GM23338 (cell line): Measurements from ENCODE around the gene RXRA. TPM values are rescaled to one million over a fixed set of nuclear protein-coding genes. Genes with fewer than 3 reads are reported as not detected.

Experiments
- ATAC-seq: fragments of 200-7000 bp; cut with Tn5 transposase; 3 replicates; pipeline ENCODE4 v1.9.1; 2020
- DNase-seq: peaks from one replicate; pipeline ENCODE4 v3.0.0-alpha.2; 2015; ENCODE audit warnings: low spot score
- H2AFZ ChIP-seq: fragments of 200-600 bp; sonication (generic); 2 replicates; pipeline ENCODE4 v1.8.0; 2016; ENCODE audit warnings: antibody characterized with exemption, mild to moderate bottlenecking, moderate library complexity
- H3F3A ChIP-seq: fragments of 200-600 bp; sonication (generic); replicated peaks from 2 replicates; pipeline ENCODE4 v1.8.0; 2017; ENCODE audit warnings: antibody characterized with exemption, mixed run types, low read depth
- H3K27ac ChIP-seq: fragments of 200-600 bp; sonication (generic); 2 replicates; pipeline ENCODE4 v1.6.1; 2016; ENCODE audit warnings: low read depth
- H3K27me3 ChIP-seq: fragments of 200-600 bp; sonication (generic); 2 replicates; pipeline ENCODE4 v1.8.0; 2016; ENCODE audit warnings: mild to moderate bottlenecking, mixed run types, moderate library complexity; ENCODE audit not compliant: insufficient read depth
- H3K36me3 ChIP-seq: fragments of 200-600 bp; sonication (generic); 2 replicates; pipeline ENCODE4 v1.8.0; 2016; ENCODE audit warnings: mild to moderate bottlenecking; ENCODE audit not compliant: insufficient read depth
- H3K4me1 ChIP-seq: fragments of 200-600 bp; sonication (generic); 2 replicates; pipeline ENCODE4 v1.8.0; 2016; ENCODE audit warnings: mild to moderate bottlenecking, moderate library complexity; ENCODE audit not compliant: insufficient read depth
- H3K4me2 ChIP-seq: fragments of 200-600 bp; sonication (generic); 2 replicates; pipeline ENCODE4 v1.7.1; 2017; ENCODE audit warnings: mixed run types
- H3K4me3 ChIP-seq: fragments of 200-600 bp; sonication (generic); 2 replicates; pipeline ENCODE4 v1.6.1; 2016; ENCODE audit warnings: mixed run types
- H3K79me2 ChIP-seq: fragments of 200-600 bp; sonication (generic); replicated peaks from 2 replicates; pipeline ENCODE4 v1.8.0; 2017; ENCODE audit warnings: mild to moderate bottlenecking; ENCODE audit not compliant: insufficient read depth
- H3K9me2 ChIP-seq: fragments of 200-600 bp; sonication (generic); 2 replicates; pipeline ENCODE4 v1.8.0; 2017; ENCODE audit not compliant: insufficient read depth
- H4K20me1 ChIP-seq: fragments of 200-600 bp; sonication (generic); replicated peaks from 2 replicates; pipeline ENCODE4 v1.8.0; 2017; ENCODE audit warnings: mild to moderate bottlenecking; ENCODE audit not compliant: insufficient read depth
- H3K27ac Mint-ChIP-seq: 2 replicates; pipeline ENCODE4 v1.8.0; 2020; ENCODE audit warnings: inconsistent platforms, mild to moderate bottlenecking, moderate library complexity, mixed read lengths
- H3K27me3 Mint-ChIP-seq: 3 replicates; pipeline ENCODE4 v1.8.0; 2022; ENCODE audit warnings: low read depth, mild to moderate bottlenecking, moderate library complexity, mixed read lengths, inconsistent platforms; ENCODE audit not compliant: insufficient read depth, poor library complexity
- H3K36me3 Mint-ChIP-seq: 3 replicates; pipeline ENCODE4 v1.8.0; 2021; ENCODE audit warnings: low read depth, mild to moderate bottlenecking, inconsistent platforms, moderate library complexity, mixed read lengths
- H3K4me1 Mint-ChIP-seq: 3 replicates; pipeline ENCODE4 v1.8.0; 2020; ENCODE audit warnings: mild to moderate bottlenecking, inconsistent platforms, mixed read lengths
- H3K4me3 Mint-ChIP-seq: 3 replicates; pipeline ENCODE4 v1.8.0; 2021; ENCODE audit warnings: moderate library complexity, mild to moderate bottlenecking, inconsistent platforms, mixed read lengths
- H3K9me3 Mint-ChIP-seq: 3 replicates; pipeline ENCODE4 v1.8.0; 2020; ENCODE audit warnings: moderate library complexity, mild to moderate bottlenecking, inconsistent platforms, mixed read lengths
- CREB1 ChIP-seq: fragments of 250-450 bp; sonication (Bioruptor Pico); IDR thresholded peaks from 2 replicates; pipeline ENCODE4 v1.5.0; 2020; ENCODE audit warnings: low read depth, mild to moderate bottlenecking, moderate library complexity
- CTCF ChIP-seq, 2 experiments: fragments of 200-600 bp in 1 of 2; sonication (generic) in 1 of 2; conservative IDR thresholded peaks; 2 replicates each; pipeline versions ENCODE4 v1.5.1 to v1.6.1; 2016 to 2017; ENCODE audit warnings: antibody characterized with exemption in 2 of 2, low read depth in 2 of 2, mild to moderate bottlenecking in 2 of 2, moderate library complexity in 1 of 2
- ETS1 ChIP-seq: IDR thresholded peaks from 2 replicates; pipeline ENCODE4 v1.6.1; 2016; ENCODE audit warnings: antibody characterized with exemption
- EZH2 ChIP-seq: fragments of 200-600 bp; sonication (generic); IDR thresholded peaks from one replicate; pipeline ENCODE4 v1.8.0; 2017; ENCODE audit warnings: antibody characterized with exemption, mild to moderate bottlenecking, low read depth; ENCODE audit not compliant: unreplicated experiment
- EZH2phosphoT487 ChIP-seq: fragments of 200-600 bp; sonication (generic); IDR thresholded peaks from one replicate; pipeline ENCODE4 v1.8.1; 2018; ENCODE audit warnings: antibody characterized with exemption; ENCODE audit not compliant: unreplicated experiment
- JUNB ChIP-seq: IDR thresholded peaks from one replicate; pipeline ENCODE4 v1.6.1; 2016; ENCODE audit warnings: antibody characterized with exemption; ENCODE audit not compliant: unreplicated experiment
- NANOG ChIP-seq: IDR thresholded peaks from 2 replicates; pipeline ENCODE4 v1.6.1; 2016; ENCODE audit warnings: antibody characterized with exemption, borderline replicate concordance
- POLR2AphosphoS5 ChIP-seq: IDR thresholded peaks from 2 replicates; pipeline ENCODE4 v1.6.1; 2016; ENCODE audit warnings: antibody characterized with exemption, low read depth
- STAT1 ChIP-seq: IDR thresholded peaks from one replicate; pipeline ENCODE4 v1.6.1; 2016; ENCODE audit warnings: antibody characterized with exemption; ENCODE audit not compliant: unreplicated experiment
- ZNF114 ChIP-seq: fragments of 250-450 bp; sonication (Bioruptor Pico); IDR thresholded peaks from 2 replicates; pipeline ENCODE4 v1.5.0; 2020; ENCODE audit warnings: mild to moderate bottlenecking, moderate library complexity
- ZNF331 ChIP-seq: fragments of 250-450 bp; sonication (Bioruptor Pico); IDR thresholded peaks from 2 replicates; pipeline ENCODE4 v1.5.0; 2020; ENCODE audit warnings: low read depth, mild to moderate bottlenecking, moderate library complexity
- polyA plus RNA-seq: library from polyadenylated mRNA; unstranded; fragments of >200 nt; fragmentation: Nextera tagmentation; extraction: Ambion mirVana; gene quantifications from 2 replicates; pipeline ENCODE4 v1.2.1, GENCODE V29; 2016
- total RNA-seq: library from RNA; depleted of rRNA; stranded (reverse); fragments of >200 nt; shearing (Covaris generic); gene quantifications from 2 replicates; pipeline ENCODE4 v1.2.3, GENCODE V29; 2014
- TF ChIP-seq, protein P1 (sequence below): fragments of 250-450 bp; sonication (Bioruptor Pico); IDR thresholded peaks from 2 replicates; pipeline ENCODE4 v1.5.0; 2020; ENCODE audit warnings: mild to moderate bottlenecking, moderate library complexity

The RXRA gene
- total and polyA plus RNA-seq, 2 experiments from 2014 or later, result 4.9 to 17.9 TPM

- H3K4me2 ChIP-seq, result no peak overlapping the region
- H3K27ac ChIP-seq, result no peak overlapping the region
- Mint-ChIP-seq H3K27me3 (peaks cover 9% of the 10 kb centered on the region), H3K36me3 (no peaks in the 10 kb centered on the region), H3K27ac (no peak overlapping the region), H3K4me3 (no peak overlapping the region), H3K4me1 (no peaks in the 10 kb centered on the region), H3K9me3 (no peaks in the 10 kb centered on the region)
- no peak overlapping the region for H3K4me3 ChIP-seq
- ATAC-seq, result no peak
- no peaks in the 10 kb centered on the region for H4K20me1 ChIP-seq
- no peaks in the 10 kb centered on the region for H3K27me3 ChIP-seq
- no peak overlapping the region; the same call in 1 of the 2 replicates for H2AFZ ChIP-seq
- no peaks in the 10 kb centered on the region for H3F3A ChIP-seq
- no peak for DNase-seq
- H3K79me2 ChIP-seq, result no peaks in the 10 kb centered on the region
- no peaks in the 10 kb centered on the region for H3K9me2 ChIP-seq
- H3K4me1 ChIP-seq, result no peaks in the 10 kb centered on the region
- TF ChIP-seq POLR2AphosphoS5 (no peak), CREB1 (CRISPR knock-in tag) (no peak), ZNF114 (CRISPR knock-in tag) (no peak), EZH2 (no peak), ZNF331 (CRISPR knock-in tag) (no peak), ETS1 (no peak), STAT1 (no peak), JUNB (no peak), CTCF (conservative IDR thresholded peaks at IDR 0.05; ENCODE audit: low read depth in 2 of 2) (no peak), NANOG (no peak), EZH2phosphoT487 (no peak)
- TF ChIP-seq, protein P1, sequence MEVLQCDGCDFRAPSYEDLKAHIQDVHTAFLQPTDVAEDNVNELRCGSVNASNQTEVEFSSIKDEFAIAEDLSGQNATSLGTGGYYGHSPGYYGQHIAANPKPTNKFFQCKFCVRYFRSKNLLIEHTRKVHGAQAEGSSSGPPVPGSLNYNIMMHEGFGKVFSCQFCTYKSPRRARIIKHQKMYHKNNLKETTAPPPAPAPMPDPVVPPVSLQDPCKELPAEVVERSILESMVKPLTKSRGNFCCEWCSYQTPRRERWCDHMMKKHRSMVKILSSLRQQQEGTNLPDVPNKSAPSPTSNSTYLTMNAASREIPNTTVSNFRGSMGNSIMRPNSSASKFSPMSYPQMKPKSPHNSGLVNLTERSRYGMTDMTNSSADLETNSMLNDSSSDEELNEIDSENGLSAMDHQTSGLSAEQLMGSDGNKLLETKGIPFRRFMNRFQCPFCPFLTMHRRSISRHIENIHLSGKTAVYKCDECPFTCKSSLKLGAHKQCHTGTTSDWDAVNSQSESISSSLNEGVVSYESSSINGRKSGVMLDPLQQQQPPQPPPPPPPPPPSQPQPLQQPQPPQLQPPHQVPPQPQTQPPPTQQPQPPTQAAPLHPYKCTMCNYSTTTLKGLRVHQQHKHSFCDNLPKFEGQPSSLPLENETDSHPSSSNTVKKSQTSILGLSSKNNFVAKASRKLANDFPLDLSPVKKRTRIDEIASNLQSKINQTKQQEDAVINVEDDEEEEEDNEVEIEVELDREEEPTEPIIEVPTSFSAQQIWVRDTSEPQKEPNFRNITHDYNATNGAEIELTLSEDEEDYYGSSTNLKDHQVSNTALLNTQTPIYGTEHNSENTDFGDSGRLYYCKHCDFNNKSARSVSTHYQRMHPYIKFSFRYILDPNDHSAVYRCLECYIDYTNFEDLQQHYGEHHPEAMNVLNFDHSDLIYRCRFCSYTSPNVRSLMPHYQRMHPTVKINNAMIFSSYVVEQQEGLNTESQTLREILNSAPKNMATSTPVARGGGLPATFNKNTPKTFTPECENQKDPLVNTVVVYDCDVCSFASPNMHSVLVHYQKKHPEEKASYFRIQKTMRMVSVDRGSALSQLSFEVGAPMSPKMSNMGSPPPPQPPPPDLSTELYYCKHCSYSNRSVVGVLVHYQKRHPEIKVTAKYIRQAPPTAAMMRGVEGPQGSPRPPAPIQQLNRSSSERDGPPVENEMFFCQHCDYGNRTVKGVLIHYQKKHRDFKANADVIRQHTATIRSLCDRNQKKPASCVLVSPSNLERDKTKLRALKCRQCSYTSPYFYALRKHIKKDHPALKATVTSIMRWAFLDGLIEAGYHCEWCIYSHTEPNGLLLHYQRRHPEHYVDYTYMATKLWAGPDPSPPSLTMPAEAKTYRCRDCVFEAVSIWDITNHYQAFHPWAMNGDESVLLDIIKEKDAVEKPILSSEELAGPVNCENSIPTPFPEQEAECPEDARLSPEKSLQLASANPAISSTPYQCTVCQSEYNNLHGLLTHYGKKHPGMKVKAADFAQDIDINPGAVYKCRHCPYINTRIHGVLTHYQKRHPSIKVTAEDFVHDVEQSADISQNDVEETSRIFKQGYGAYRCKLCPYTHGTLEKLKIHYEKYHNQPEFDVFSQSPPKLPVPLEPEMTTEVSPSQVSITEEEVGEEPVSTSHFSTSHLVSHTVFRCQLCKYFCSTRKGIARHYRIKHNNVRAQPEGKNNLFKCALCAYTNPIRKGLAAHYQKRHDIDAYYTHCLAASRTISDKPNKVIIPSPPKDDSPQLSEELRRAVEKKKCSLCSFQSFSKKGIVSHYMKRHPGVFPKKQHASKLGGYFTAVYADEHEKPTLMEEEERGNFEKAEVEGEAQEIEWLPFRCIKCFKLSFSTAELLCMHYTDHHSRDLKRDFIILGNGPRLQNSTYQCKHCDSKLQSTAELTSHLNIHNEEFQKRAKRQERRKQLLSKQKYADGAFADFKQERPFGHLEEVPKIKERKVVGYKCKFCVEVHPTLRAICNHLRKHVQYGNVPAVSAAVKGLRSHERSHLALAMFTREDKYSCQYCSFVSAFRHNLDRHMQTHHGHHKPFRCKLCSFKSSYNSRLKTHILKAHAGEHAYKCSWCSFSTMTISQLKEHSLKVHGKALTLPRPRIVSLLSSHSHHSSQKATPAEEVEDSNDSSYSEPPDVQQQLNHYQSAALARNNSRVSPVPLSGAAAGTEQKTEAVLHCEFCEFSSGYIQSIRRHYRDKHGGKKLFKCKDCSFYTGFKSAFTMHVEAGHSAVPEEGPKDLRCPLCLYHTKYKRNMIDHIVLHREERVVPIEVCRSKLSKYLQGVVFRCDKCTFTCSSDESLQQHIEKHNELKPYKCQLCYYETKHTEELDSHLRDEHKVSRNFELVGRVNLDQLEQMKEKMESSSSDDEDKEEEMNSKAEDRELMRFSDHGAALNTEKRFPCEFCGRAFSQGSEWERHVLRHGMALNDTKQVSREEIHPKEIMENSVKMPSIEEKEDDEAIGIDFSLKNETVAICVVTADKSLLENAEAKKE, result no peak
- no peaks in the 10 kb centered on the region for H3K36me3 ChIP-seq
Observed at GRCh38 chr9:134458207-134459108, 132.2 kb downstream of the RXRA start.
